ENCODE data around the gene SLC4A1.

SLC4A1 gene

DNA sequence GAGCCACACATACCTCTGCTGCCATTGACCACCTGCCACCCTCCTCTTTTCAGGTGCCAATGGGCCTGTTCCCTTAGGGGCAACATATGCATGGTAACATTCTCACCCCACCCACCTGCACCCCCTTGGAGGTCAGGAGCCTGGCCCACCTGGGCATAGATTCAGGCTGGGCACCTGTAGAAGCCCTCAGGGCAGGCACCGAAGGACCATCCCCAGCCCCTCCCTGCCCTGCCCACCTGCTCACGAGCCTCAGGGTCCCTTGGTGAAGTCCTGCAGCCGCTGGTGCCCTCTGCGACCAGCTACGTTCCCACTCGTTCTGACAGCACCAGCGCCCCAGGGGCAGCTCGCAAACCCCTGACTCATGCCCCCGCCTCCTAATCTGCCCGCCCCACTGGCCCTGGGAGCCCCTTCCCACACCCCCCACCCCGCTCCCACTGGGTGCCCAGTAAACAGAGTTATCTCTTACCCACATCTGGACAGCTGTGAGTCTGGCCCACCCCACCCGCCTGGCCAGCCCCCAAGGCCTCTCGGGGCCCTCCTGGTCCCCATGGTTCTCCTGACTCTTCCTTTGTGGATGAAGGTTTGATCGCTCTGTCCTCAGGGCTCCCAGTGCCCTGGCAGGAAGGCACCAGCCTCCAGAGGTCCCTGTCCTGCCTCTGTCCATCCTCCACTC, at the start of gene SLC4A1:
Gene SLC4A1 (minus strand): TSS at position 318 of the 673 bp plus-strand sequence. CDS start 5,269 bp downstream, outside the sequence.
- H3K9ac ChIP-seq (ENCODE audit: low read length): no peak within 1 kb of the TSS
- no peaks in the 10 kb centered on the region for H3K36me3 ChIP-seq (ENCODE audit: control insufficient read depth, insufficient read depth, low read length)
- H3K4me1 ChIP-seq (ENCODE audit: control insufficient read depth, insufficient read depth, low read length): peaks cover 8% of the 10 kb centered on the region
- H3K27me3 ChIP-seq (ENCODE audit: control insufficient read depth, insufficient read depth, low read length): peaks cover 22% of the 10 kb centered on the region
- no peaks in the 10 kb centered on the region for H3K9me3 ChIP-seq (ENCODE audit: control insufficient read depth, low read length)
- no peak within 1 kb of the TSS for H3K4me3 ChIP-seq (ENCODE audit: low read length)

DNA sequence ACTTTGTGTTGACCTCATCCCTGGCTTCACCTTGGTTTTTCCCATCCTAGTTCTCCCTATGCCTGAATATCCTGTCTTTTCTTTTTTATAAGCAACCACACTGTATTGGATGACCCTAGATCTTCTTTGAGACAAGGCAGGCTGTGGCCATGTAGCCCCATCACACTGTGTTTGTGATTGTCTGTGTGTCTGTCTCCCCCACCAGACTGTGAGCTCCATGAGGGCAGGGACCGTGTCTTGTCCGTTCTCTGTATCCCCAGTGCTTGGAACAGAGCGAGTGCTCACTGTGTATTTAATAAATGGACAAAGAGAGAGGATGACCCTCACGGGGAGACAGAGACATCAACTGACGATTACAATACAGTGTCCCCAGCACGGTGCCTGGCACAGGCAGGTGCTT, 49.6 kb upstream of the SLC4A1 start:
- H3K4me3 ChIP-seq (ENCODE audit: low read length): no peak overlapping the region
- H3K9me3 ChIP-seq (ENCODE audit: control insufficient read depth, low read length): no peaks in the 10 kb centered on the region
- peaks cover 42% of the 10 kb centered on the region for H3K27me3 ChIP-seq (ENCODE audit: control insufficient read depth, insufficient read depth, low read length)
- H3K36me3 ChIP-seq (ENCODE audit: control insufficient read depth, insufficient read depth, low read length): peaks cover 8% of the 10 kb centered on the region
- peaks cover 11% of the 10 kb centered on the region for H3K4me1 ChIP-seq (ENCODE audit: control insufficient read depth, insufficient read depth, low read length)
- H3K9ac ChIP-seq (ENCODE audit: low read length): no peak overlapping the region

- peaks cover 11% of the 10 kb centered on the region for H3K4me1 ChIP-seq (ENCODE audit: control insufficient read depth, insufficient read depth, low read length)
- peaks cover 6% of the 10 kb centered on the region for H3K36me3 ChIP-seq (ENCODE audit: control insufficient read depth, insufficient read depth, low read length)
Measured at GRCh38 chr17:44315760-44316731, 48.1 kb upstream of the SLC4A1 start.

GRCh38 chr17:44314869-44315661, 47.1 kb upstream of the SLC4A1 start:
- no peak overlapping the region for H3K4me3 ChIP-seq (ENCODE audit: low read length)
- H3K36me3 ChIP-seq (ENCODE audit: control insufficient read depth, insufficient read depth, low read length): no peaks in the 10 kb centered on the region
- peaks cover 11% of the 10 kb centered on the region for H3K4me1 ChIP-seq (ENCODE audit: control insufficient read depth, insufficient read depth, low read length)
- H3K9me3 ChIP-seq (ENCODE audit: control insufficient read depth, low read length): no peaks in the 10 kb centered on the region
- no peak overlapping the region for H3K9ac ChIP-seq (ENCODE audit: low read length)
- H3K27me3 ChIP-seq (ENCODE audit: control insufficient read depth, insufficient read depth, low read length): peaks cover 54% of the 10 kb centered on the region

More at GRCh38 chr17:44315760-44316731, 48.1 kb upstream of the SLC4A1 start:
- Histone ChIP-seq H3K4me3 (ENCODE audit: low read length) (no peak overlapping the region), H3K9ac (ENCODE audit: low read length) (no peak overlapping the region), H3K9me3 (ENCODE audit: control insufficient read depth, low read length) (no peaks in the 10 kb centered on the region), H3K27me3 (ENCODE audit: control insufficient read depth, insufficient read depth, low read length) (peaks cover 50% of the 10 kb centered on the region)

GRCh38 chr17:44314524-44314868, 46.6 kb upstream of the SLC4A1 start:
- no peak overlapping the region for H3K4me3 ChIP-seq (ENCODE audit: low read length)
- H3K4me1 ChIP-seq (ENCODE audit: control insufficient read depth, insufficient read depth, low read length): peaks cover 11% of the 10 kb centered on the region
- H3K27me3 ChIP-seq (ENCODE audit: control insufficient read depth, insufficient read depth, low read length): peaks cover 55% of the 10 kb centered on the region
- no peaks in the 10 kb centered on the region for H3K9me3 ChIP-seq (ENCODE audit: control insufficient read depth, low read length)
- no peak overlapping the region for H3K9ac ChIP-seq (ENCODE audit: low read length)
- H3K36me3 ChIP-seq (ENCODE audit: control insufficient read depth, insufficient read depth, low read length): no peaks in the 10 kb centered on the region

- Histone ChIP-seq H3K27me3 (ENCODE audit: control insufficient read depth, insufficient read depth, low read length) (peaks cover 60% of the 10 kb centered on the region), H3K36me3 (ENCODE audit: control insufficient read depth, insufficient read depth, low read length) (no peaks in the 10 kb centered on the region), H3K4me1 (ENCODE audit: control insufficient read depth, insufficient read depth, low read length) (peaks cover 11% of the 10 kb centered on the region), H3K9ac (ENCODE audit: low read length) (no peak overlapping the region), H3K4me3 (ENCODE audit: low read length) (no peak overlapping the region), H3K9me3 (ENCODE audit: control insufficient read depth, low read length) (no peaks in the 10 kb centered on the region)
Measured at GRCh38 chr17:44314031-44314430, 46.1 kb upstream of the SLC4A1 start.

- Histone ChIP-seq H3K4me1 (ENCODE audit: control insufficient read depth, insufficient read depth, low read length) (peaks cover 14% of the 10 kb centered on the region), H3K36me3 (ENCODE audit: control insufficient read depth, insufficient read depth, low read length) (no peaks in the 10 kb centered on the region), H3K9ac (ENCODE audit: low read length) (no peak overlapping the region), H3K27me3 (ENCODE audit: control insufficient read depth, insufficient read depth, low read length) (peaks cover 63% of the 10 kb centered on the region), H3K4me3 (ENCODE audit: low read length) (no peak overlapping the region), H3K9me3 (ENCODE audit: control insufficient read depth, low read length) (no peaks in the 10 kb centered on the region)
Measured at GRCh38 chr17:44312396-44313104, 44.6 kb upstream of the SLC4A1 start.

- Histone ChIP-seq H3K4me1 (ENCODE audit: control insufficient read depth, insufficient read depth, low read length) (peaks cover 18% of the 10 kb centered on the region), H3K9me3 (ENCODE audit: control insufficient read depth, low read length) (no peaks in the 10 kb centered on the region), H3K27me3 (ENCODE audit: control insufficient read depth, insufficient read depth, low read length) (peaks cover 61% of the 10 kb centered on the region), H3K36me3 (ENCODE audit: control insufficient read depth, insufficient read depth, low read length) (no peaks in the 10 kb centered on the region), H3K9ac (ENCODE audit: low read length) (no peak overlapping the region), H3K4me3 (ENCODE audit: low read length) (no peak overlapping the region)
Measured at GRCh38 chr17:44311562-44312181, 43.7 kb upstream of the SLC4A1 start.

GRCh38 chr17:44310609-44311376, 42.9 kb upstream of the SLC4A1 start:
- Histone ChIP-seq H3K27me3 (ENCODE audit: control insufficient read depth, insufficient read depth, low read length) (peaks cover 52% of the 10 kb centered on the region), H3K9ac (ENCODE audit: low read length) (no peak overlapping the region), H3K36me3 (ENCODE audit: control insufficient read depth, insufficient read depth, low read length) (no peaks in the 10 kb centered on the region), H3K4me3 (ENCODE audit: low read length) (no peak overlapping the region), H3K9me3 (ENCODE audit: control insufficient read depth, low read length) (no peaks in the 10 kb centered on the region), H3K4me1 (ENCODE audit: control insufficient read depth, insufficient read depth, low read length) (peaks cover 12% of the 10 kb centered on the region)

DNA sequence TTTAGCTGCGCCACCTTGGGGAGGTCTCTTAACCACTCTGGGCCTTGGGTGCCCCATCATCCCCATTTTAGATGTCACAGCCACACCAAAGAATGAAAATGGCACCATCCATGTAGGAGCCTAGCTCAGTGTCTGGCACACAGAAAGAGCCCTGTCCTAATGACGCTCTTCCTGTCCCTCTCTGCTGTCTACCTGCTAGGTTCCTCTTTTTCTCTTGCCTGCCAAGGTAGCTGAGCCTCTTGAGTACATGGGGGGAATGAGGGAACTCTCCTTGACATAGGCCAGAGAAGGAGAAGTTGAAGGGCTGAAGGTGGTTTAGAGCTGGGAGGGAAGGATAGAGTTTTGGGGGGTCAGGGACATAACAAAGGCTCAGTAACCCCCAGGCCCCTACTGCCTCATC, 42.3 kb upstream of the SLC4A1 start:
- Histone ChIP-seq H3K36me3 (ENCODE audit: control insufficient read depth, insufficient read depth, low read length) (no peaks in the 10 kb centered on the region), H3K9me3 (ENCODE audit: control insufficient read depth, low read length) (no peaks in the 10 kb centered on the region), H3K27me3 (ENCODE audit: control insufficient read depth, insufficient read depth, low read length) (peaks cover 48% of the 10 kb centered on the region), H3K9ac (ENCODE audit: low read length) (no peak overlapping the region), H3K4me3 (ENCODE audit: low read length) (no peak overlapping the region), H3K4me1 (ENCODE audit: control insufficient read depth, insufficient read depth, low read length) (peaks cover 10% of the 10 kb centered on the region)
